HG02642 (cell line): ENCODE data around the gene FAM227A.

Experiments used
- ATAC-seq: cut with Tn5 transposase; IDR thresholded peaks from one replicate; pipeline ENCODE4 v1.9.1; 2021; ENCODE audit warnings: mild to moderate bottlenecking; ENCODE audit not compliant: unreplicated experiment, poor library complexity

Gene FAM227A

DNA sequence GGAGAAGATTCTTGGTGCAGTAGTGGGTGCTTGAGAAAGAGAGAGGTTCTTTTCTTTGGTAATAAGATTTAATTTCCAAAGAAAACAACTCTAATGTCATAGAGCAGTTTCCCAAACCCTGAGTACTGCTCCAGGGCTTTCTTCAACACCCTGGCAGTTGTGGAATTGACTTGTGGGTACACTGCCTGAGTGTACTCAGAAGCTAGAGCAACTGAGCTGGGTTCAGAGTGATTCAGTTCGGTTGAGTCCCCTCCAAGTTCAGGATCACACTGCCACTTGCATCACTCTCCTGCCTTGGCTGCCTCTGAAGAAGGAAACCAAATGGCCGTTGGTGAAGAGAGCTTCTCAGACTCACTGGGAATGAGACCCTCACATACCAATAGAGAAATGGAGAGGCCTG is 91.5 kb downstream of the FAM227A start:
- ATAC-seq, result no peak

DNA sequence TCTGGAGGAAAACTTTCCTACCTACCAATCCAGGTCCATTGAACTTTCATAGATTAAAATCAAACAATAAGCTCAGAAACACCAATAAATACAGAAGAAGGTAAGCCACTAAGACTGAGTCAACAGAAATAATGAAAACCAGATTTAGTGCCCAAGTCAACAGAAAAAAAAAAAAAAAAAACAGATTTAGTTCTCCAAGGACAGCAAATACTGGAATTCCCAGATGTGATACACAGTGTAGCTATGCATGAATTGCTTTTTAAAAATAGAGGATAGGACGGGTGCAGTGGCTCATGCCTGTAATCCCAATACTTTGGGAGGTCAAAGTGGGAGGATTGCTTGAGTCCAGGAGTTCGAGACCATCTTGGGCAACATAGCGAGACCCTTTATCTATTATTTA is 101.9 kb downstream of the FAM227A start:
- no peak for ATAC-seq

DNA sequence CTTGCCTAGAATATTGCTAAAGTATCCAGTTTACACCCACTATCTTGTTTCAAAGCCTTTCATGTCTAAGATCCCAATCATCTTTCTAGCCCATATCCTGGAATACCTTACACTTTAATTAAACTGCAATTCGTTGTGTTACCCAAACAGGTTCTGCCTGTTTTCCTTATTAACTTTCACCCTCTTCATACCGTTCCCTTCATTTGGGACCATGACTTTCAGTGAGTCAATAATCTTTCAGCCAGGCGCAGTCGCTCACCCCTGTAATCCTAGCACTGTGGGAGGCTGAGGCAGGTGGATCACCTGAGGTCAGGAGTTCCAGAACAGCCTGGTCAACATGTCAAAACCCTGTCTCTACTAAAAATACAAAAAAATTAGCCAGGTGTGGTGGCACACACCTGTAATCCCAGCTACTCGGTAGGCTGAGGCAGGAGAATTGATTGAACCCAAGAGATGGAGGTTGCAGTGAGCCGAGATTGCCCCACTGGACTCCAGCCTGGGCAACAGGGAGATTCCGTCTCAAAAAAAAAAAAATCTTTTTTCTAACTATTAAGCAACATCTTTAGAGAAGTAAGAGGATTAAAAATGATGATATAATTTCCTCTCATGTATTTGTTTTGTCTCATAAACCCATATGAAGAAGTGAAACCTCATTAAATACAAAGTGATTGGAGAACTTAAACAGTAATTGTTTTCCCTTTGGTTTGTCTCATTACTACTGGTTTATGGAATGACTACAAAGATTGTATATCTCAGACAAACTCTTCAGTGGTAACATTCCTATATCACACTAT is 106.9 kb downstream of the FAM227A start:
- ATAC-seq, result no peak

DNA sequence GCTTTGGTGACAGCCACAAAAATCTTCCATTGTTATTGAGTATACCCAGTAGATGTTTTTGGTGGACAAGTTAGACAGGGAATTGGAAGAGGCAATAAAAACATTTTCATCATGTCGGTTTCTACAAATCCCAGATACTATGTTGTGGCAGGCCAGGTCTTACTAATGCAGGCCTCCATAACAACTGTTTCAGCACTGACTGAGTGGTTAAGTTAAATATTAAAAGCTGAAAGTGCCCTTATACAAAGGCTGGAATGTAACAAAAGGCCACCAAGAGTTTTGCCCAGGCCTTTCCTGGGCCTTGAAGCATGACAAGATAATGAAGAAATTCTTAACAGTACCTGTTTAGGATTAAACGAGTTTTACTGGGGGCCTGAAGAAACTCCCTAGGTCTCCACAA is 115.5 kb downstream of the FAM227A start:
- ATAC-seq, result no peak

DNA sequence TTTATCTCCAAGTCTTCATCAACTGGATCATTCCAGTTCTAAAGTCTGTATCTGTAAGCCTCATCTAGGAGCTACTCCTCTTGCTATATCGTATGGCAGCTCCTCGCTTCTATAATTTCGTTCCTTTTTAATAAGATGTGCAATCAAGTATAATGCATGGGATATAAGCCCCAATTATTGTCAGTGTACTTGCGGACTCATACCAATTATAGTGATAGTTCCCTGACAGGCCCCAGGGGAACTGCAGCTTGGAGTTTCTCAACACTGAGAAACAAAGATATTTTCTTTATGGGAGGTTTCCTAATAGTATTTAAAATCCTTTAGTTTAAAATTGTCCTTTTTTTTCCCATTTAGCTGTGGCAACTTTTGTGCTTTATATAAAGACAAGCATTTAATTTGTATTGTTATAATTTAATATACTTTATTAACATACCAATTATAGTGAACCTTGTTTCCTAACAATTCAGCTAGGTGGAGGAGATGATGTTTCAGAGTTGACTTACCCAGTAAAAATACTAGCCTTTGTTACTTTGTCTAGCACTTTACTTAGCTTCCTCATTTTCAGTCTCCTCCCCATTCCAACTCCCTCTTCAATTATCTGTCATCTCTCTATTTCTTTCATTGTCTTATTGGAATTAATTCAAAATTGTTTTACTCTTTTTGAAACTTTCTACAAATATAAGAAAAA is 124.8 kb downstream of the FAM227A start:
- ATAC-seq, result no peak
